ENCODE measurements around the gene ZNF474.

GRCh38 chr5:122180146-122180712, 50.9 kb downstream of the ZNF474 start:
- TF ChIP-seq CTCF (conservative IDR thresholded peaks at IDR 0.05; ENCODE audit: low read depth, low read length) (no peak), RCOR1 (IDR thresholded peaks at IDR 0.05; ENCODE audit: insufficient replicate concordance, low read length) (no peak), RAD21 (IDR thresholded peaks at IDR 0.05; ENCODE audit: low read length) (no peak), FOS (IDR thresholded peaks at IDR 0.05; ENCODE audit: low read depth, low read length) (no peak), POLR2A (IDR thresholded peaks at IDR 0.05; ENCODE audit: low read depth, low read length) (no peak), CEBPB (IDR thresholded peaks at IDR 0.05; ENCODE audit: low read depth, low read length) (no peak), USF2 (IDR thresholded peaks at IDR 0.05; ENCODE audit: low read depth, low read length) (no peak), RFX5 (IDR thresholded peaks at IDR 0.05; ENCODE audit: low read depth, low read length) (no peak), CHD1 (IDR thresholded peaks at IDR 0.05; ENCODE audit: low read depth, low read length) (no peak), MXI1 (IDR thresholded peaks at IDR 0.05; ENCODE audit: borderline replicate concordance, low read depth, low read length) (no peak), MAZ (IDR thresholded peaks at IDR 0.05; ENCODE audit: borderline replicate concordance, low read depth, low read length) (no peak), BHLHE40 (IDR thresholded peaks at IDR 0.05; ENCODE audit: low read depth, low read length) (no peak)
- TF ChIP-seq, protein P1, sequence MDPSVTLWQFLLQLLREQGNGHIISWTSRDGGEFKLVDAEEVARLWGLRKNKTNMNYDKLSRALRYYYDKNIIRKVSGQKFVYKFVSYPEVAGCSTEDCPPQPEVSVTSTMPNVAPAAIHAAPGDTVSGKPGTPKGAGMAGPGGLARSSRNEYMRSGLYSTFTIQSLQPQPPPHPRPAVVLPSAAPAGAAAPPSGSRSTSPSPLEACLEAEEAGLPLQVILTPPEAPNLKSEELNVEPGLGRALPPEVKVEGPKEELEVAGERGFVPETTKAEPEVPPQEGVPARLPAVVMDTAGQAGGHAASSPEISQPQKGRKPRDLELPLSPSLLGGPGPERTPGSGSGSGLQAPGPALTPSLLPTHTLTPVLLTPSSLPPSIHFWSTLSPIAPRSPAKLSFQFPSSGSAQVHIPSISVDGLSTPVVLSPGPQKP (IDR thresholded peaks at IDR 0.05; ENCODE audit: borderline replicate concordance, low read depth, low read length): no peak
